ENCODE measurements around the gene KAT6B. TPM values are rescaled to one million over a fixed set of nuclear protein-coding genes. Genes with fewer than 3 reads are reported as not detected.

KAT6B gene
- total and polyA plus RNA-seq, 5 donors: 11.3 to 53.0 (median 46.0) TPM

DNA sequence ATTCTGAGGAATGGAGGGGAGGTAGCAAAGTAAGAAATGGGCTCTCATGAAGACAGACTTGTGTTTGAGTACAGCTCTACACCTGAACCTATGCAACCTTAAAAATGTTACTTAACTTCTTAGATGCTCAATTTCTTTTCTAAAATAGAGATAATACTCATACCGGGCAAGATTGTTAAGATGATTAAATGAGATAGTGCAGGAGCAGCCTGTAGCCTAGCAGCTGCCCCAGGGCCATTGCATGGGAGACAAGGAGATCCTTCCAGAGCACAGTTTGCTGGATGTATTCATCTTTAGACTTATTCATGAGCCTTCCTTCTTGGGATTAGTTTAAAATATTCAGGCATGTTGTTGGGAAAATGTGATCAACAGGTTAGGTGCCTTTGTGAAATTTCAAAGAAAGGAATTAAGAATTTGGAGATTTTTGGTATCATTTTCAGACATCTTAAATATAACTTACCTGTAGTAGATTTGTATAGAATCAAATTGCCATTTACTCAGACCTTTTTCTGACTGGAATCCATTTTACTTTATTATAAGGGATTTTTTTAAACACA, 130.2 kb downstream of the KAT6B start:
- DNase-seq (no peak), ATAC-seq (no peak)
- Histone ChIP-seq H3K27ac (ENCODE audit: low read length) (no peak overlapping the region), H3K9me3 (ENCODE audit: control insufficient read depth, low read length) (no peaks in the 10 kb centered on the region), H3K4me1 (ENCODE audit: control insufficient read depth, insufficient read depth, low read length) (peaks cover 4% of the 10 kb centered on the region), H3K27me3 (ENCODE audit: control insufficient read depth, insufficient read depth) (no peaks in the 10 kb centered on the region), H3K4me3 (ENCODE audit: low read length) (no peak overlapping the region)
- intact Hi-C loops (cut with DNase I): no loop called here
- 91% methylated on average over 1 of the region's 1 CpG for WGBS

DNA sequence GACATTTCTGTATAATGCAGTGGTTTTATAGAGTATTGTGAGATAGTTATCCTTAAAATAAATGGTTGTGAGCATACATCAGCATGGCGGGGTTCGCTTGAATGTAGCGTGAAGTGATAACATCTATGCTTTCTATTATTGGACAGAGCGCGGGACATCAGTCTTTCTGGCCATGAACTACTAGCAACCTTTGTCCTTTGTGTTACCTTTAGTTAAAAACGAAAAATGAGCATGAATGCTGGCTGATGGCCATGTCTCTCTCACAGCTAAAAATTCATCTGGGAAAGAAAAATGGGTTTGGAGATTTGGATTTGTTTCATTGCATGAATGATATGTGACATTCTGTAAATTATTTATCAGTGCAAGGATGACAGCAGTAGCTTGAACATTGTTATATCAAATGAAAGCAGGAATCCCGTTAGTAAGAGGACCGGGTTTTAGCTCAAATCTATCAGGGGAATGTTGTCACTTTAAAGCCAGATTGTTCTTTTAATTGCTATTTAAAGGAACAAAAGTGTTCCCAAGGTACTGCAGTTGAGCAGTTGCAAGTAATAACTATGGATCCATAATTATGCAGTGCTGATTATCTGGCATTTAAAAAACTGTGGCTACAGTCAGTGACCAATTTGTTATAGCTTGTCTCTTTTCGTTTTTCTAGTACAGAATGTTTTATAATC, 131.0 kb downstream of the KAT6B start:
- Histone ChIP-seq H3K27ac (ENCODE audit: low read length) (no peak overlapping the region), H3K4me3 (ENCODE audit: low read length) (no peak overlapping the region), H3K9me3 (ENCODE audit: control insufficient read depth, low read length) (no peaks in the 10 kb centered on the region), H3K27me3 (ENCODE audit: control insufficient read depth, insufficient read depth) (no peaks in the 10 kb centered on the region), H3K4me1 (ENCODE audit: control insufficient read depth, insufficient read depth, low read length) (peaks cover 4% of the 10 kb centered on the region)
- intact Hi-C loops (cut with DNase I): no loop called here
- ATAC-seq: no peak
- 18% methylated on average over 9 of the region's 9 CpGs for WGBS
- no peak for DNase-seq

DNA sequence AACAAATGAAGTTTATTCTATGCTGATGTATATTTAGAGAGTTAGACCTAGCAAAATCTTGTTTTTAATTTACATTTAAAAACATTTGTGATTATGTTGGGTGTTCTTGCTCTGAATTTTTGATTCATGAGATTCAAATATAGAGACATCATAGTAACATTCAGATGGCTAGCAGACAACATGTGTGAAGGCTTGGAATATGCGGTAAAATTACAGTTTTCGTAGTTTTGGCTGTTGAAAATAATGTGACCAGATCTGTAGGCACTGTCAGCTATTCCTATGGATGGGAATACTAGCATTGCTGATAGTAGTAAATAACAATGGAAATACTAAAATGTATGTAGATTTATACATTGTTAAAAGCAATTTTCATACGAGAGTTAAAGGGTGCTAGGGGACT, 131.9 kb downstream of the KAT6B start:
- 98% methylated on average over 3 of the region's 3 CpGs for WGBS
- ATAC-seq: no peak
- Histone ChIP-seq H3K27ac (ENCODE audit: low read length) (no peak overlapping the region), H3K9me3 (ENCODE audit: control insufficient read depth, low read length) (no peaks in the 10 kb centered on the region), H3K4me3 (ENCODE audit: low read length) (no peak overlapping the region), H3K4me1 (ENCODE audit: control insufficient read depth, insufficient read depth, low read length) (peaks cover 4% of the 10 kb centered on the region), H3K27me3 (ENCODE audit: control insufficient read depth, insufficient read depth) (no peaks in the 10 kb centered on the region)
- intact Hi-C loops (cut with DNase I): no loop called here
- no peak for DNase-seq

DNA sequence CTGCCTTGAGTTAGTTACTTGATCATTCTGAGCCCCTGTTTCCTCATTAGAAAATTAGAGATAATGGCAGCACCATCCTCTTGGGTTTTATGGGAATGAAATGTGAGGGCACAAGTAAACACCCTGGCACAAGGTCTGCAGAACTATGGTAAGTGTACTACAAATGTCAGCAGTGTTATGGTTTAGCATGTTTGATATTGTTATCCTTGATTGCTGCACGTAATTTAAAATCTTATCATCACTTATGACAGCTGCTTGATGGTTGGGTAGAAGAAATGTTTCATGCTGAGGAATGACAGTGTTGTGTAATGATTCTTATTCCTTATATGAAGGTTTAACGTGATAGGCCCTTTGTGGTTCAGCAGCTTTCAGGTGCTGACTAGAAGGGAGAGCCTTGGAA, 134.3 kb downstream of the KAT6B start:
- Histone ChIP-seq H3K27me3 (ENCODE audit: control insufficient read depth, insufficient read depth) (no peaks in the 10 kb centered on the region), H3K27ac (ENCODE audit: low read length) (no peak overlapping the region), H3K4me3 (ENCODE audit: low read length) (no peak overlapping the region), H3K9me3 (ENCODE audit: control insufficient read depth, low read length) (no peaks in the 10 kb centered on the region), H3K4me1 (ENCODE audit: control insufficient read depth, insufficient read depth, low read length) (peaks cover 4% of the 10 kb centered on the region)
- intact Hi-C loops (cut with DNase I): no loop called here
- 68% methylated on average over 2 of the region's 2 CpGs for WGBS
- ATAC-seq (no peak), DNase-seq (no peak)

DNA sequence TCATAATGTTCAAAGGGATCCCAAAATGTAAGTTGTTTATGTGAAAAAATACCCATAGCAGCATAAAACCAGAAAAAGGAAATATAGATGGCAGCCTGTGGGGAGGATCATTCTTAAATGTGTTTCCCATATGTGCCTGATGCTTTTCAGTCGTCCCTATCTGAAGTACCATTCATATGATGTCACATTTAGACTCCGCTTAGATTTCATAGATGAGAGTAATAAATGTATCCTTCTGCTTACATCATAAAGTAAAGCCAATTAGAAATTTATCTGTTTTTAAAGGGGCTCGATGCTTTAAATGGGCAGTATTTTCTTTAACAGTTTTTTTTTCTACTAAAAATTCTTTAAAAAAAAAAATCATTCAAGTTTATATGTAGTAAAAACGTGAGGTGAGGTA, 136.1 kb downstream of the KAT6B start:
- no peaks in the 10 kb centered on the region for H3K9me3 ChIP-seq (ENCODE audit: control insufficient read depth, low read length)
- H3K27ac ChIP-seq (ENCODE audit: low read length): no peak overlapping the region
- WGBS: 77% methylated on average over 4 of the region's 4 CpGs
- ATAC-seq (no peak), DNase-seq (no peak)
- no peaks in the 10 kb centered on the region for H3K27me3 ChIP-seq (ENCODE audit: control insufficient read depth, insufficient read depth)
- no peak overlapping the region for H3K4me3 ChIP-seq (ENCODE audit: low read length)
- intact Hi-C loops (cut with DNase I): no loop called here
- peaks cover 2% of the 10 kb centered on the region for H3K4me1 ChIP-seq (ENCODE audit: control insufficient read depth, insufficient read depth, low read length)

DNA sequence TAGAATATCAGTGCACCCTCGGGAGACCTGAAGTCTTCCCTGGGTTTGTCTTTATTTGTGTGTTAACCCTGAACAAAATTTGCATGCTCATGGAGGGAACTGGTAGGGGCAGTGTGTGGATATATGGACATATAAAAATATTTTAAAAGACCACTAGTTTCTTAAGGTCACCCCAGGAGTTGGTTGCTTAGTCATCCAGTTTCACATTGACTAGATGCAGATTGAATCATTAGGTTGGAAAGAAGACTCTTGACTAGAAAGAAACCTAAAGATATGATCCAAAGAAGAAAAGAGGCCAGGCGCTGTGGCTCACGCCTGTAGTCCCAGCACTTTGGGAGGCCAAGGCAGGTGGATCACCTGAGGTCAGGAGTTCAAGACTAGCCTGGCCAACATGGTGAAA, 137.1 kb downstream of the KAT6B start:
- no peak for ATAC-seq

DNA sequence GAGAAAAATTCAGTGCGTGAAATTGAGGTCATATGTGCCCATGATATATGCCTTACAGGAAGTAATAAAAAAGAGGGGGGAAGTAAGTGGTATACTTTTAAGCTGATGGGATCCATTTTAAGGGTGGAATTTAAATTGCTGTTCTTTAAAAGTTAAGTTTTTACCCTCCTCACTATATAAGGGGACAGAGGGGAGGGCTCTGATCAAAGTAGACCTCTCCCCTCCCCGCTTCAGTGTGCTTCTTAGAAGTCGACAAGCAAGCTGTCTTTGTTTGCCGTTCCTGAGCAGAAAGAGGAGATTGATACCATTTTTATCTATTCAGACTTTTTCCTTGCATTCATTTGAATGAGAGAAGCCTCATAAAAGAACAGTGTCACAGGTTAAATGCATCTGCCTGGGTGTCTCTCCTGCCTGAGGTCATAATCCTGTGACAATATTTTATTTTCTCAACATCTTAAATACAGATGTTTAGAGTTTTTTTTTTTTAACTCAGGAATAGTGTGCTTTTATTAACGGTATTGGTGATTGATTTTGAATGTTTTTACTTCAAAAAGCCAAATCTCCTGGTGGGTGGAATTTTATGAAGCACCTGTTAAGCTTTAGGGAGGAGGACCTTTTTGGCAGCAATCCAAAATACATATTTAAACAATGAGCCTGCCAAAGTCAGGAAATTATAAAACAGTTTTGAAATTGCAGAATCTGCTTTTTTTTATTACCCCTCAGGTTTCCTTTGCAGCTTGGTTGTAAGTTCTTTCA, 141.7 kb downstream of the KAT6B start:
- Histone ChIP-seq H3K4me3 (ENCODE audit: low read length) (no peak overlapping the region), H3K4me1 (ENCODE audit: control insufficient read depth, insufficient read depth, low read length) (no peaks in the 10 kb centered on the region), H3K9me3 (ENCODE audit: control insufficient read depth, low read length) (no peaks in the 10 kb centered on the region), H3K27ac (ENCODE audit: low read length) (no peak overlapping the region), H3K27me3 (ENCODE audit: control insufficient read depth, insufficient read depth) (no peaks in the 10 kb centered on the region)
- WGBS: 53% methylated on average over 5 of the region's 5 CpGs
- DNase-seq (no peak), ATAC-seq (no peak)
- intact Hi-C loops (cut with DNase I): no loop called here

More for the DNA sequence above, 137.1 kb downstream of the KAT6B start:
- intact Hi-C loops (cut with DNase I): no loop called here
- no peak for DNase-seq
- Histone ChIP-seq H3K27me3 (ENCODE audit: control insufficient read depth, insufficient read depth) (no peaks in the 10 kb centered on the region), H3K27ac (ENCODE audit: low read length) (no peak overlapping the region), H3K9me3 (ENCODE audit: control insufficient read depth, low read length) (no peaks in the 10 kb centered on the region), H3K4me3 (ENCODE audit: low read length) (no peak overlapping the region), H3K4me1 (ENCODE audit: control insufficient read depth, insufficient read depth, low read length) (peaks cover 2% of the 10 kb centered on the region)
- 88% methylated on average over 3 of the region's 3 CpGs for WGBS

DNA sequence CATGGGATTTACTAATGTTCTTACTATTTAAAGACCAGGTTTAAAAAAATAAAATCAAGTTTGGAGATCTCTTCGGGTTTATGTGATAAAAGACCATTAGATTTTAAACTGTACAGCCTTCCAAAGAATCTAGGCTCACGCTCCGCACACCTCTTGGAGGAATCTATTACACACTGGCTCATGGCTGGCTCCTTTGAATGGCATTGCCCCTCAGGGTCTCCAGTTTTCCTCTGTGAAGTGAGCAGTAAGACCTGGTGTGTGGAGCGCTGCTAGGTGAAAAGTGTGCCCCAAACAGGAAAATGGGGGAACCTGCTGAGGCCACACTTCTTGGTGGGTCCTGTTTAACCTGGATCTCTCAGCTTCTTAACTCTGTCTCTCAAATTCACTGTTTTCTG, 142.3 kb downstream of the KAT6B start:
- ATAC-seq (no peak), DNase-seq (no peak)
- no peak overlapping the region for H3K27ac ChIP-seq (ENCODE audit: low read length)
- intact Hi-C loops (cut with DNase I): no loop called here
- no peaks in the 10 kb centered on the region for H3K27me3 ChIP-seq (ENCODE audit: control insufficient read depth, insufficient read depth)
- H3K4me1 ChIP-seq (ENCODE audit: control insufficient read depth, insufficient read depth, low read length): peaks cover 1% of the 10 kb centered on the region
- no peak overlapping the region for H3K4me3 ChIP-seq (ENCODE audit: low read length)
- no peaks in the 10 kb centered on the region for H3K9me3 ChIP-seq (ENCODE audit: control insufficient read depth, low read length)
- WGBS: 83% methylated on average over 4 of the region's 4 CpGs

DNA sequence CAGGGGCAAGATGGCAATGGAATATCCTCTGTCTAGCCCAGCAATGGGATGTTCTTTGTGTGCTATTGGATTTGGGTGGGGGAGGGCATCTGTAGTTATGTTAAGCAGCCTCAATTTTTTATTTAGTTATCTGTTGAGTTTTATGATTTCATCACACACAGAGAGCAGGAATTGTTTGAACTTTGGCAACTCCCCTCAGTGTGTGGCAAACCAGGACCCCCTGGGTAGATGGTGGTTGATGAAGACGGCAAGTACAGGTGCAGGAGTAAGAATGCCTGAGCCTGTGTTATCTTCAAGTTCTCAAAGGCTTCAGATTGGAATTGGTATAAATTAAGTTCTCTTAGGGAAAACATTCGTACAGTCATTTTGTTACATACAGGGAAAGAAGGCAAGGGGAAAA, 142.7 kb downstream of the KAT6B start:
- Histone ChIP-seq H3K4me1 (ENCODE audit: control insufficient read depth, insufficient read depth, low read length) (peaks cover 1% of the 10 kb centered on the region), H3K27ac (ENCODE audit: low read length) (no peak overlapping the region)
- no peak for DNase-seq

DNA sequence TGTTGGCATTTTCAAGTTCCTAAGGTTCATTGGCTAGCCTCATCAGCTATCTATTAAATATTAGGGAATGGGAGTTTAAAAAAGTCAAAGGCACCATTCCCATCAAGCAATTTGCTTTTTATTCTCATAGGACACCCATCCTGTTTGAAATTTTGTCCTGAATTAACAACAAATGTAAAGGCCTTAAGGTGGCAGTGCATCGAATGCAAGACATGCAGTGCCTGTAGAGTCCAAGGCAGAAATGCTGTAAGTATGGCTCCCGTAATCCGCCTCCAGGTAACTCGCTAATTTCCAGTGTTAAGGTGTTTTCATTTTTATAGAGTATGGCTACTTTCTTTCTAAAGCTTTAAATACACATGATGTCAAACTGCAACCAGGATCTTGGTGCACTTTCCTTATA, 143.1 kb downstream of the KAT6B start:
- DNase-seq (no peak), ATAC-seq (no peak)
- WGBS: 97% methylated on average over 4 of the region's 4 CpGs
- Histone ChIP-seq H3K9me3 (ENCODE audit: control insufficient read depth, low read length) (no peaks in the 10 kb centered on the region), H3K27me3 (ENCODE audit: control insufficient read depth, insufficient read depth) (no peaks in the 10 kb centered on the region), H3K27ac (ENCODE audit: low read length) (no peak overlapping the region), H3K4me1 (ENCODE audit: control insufficient read depth, insufficient read depth, low read length) (peaks cover 3% of the 10 kb centered on the region), H3K4me3 (ENCODE audit: low read length) (no peak overlapping the region)
- intact Hi-C loops (cut with DNase I): no loop called here

More for the DNA sequence above, 142.7 kb downstream of the KAT6B start:
- no peak overlapping the region for H3K4me3 ChIP-seq (ENCODE audit: low read length)
- no peak for ATAC-seq
- WGBS: 96% methylated on average over 2 of the region's 2 CpGs
- no peaks in the 10 kb centered on the region for H3K9me3 ChIP-seq (ENCODE audit: control insufficient read depth, low read length)
- intact Hi-C loops (cut with DNase I): no loop called here
- no peaks in the 10 kb centered on the region for H3K27me3 ChIP-seq (ENCODE audit: control insufficient read depth, insufficient read depth)

DNA sequence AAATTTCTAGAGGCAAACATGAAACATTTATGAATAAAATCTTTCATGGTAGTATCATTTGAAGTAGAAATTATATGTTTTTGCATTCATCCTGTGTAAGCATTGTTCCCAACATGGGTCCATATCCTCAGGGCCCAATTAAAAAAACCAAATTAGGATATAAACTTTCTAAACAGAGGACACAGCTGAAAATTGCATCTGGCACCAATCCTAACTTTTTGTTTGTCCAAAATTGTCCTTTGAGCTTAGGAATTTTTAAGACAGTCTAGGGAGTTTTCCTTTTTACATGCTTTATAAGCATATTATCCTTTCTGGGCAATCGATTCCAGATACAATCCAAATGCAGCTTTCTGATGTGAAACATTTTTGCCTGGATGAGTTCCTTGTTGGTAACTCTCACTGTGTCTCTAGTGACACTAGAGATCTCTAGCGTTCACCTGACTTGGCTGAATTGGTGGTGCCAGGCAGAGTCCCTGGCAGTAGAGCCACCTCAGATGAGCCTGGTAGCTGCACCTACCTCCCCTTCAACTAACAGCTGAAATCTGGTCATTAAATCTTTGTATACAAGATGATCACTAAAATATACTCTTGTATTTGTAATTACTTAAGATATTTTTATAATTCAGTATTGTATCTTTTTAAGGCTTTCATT, 147.5 kb downstream of the KAT6B start:
- no peak overlapping the region for H3K27ac ChIP-seq (ENCODE audit: low read length)
- intact Hi-C loops (cut with DNase I): no loop called here
- 53% methylated on average over 2 of the region's 2 CpGs for WGBS
- H3K4me3 ChIP-seq (ENCODE audit: low read length): no peak overlapping the region
- H3K27me3 ChIP-seq (ENCODE audit: control insufficient read depth, insufficient read depth): no peaks in the 10 kb centered on the region
- H3K4me1 ChIP-seq (ENCODE audit: control insufficient read depth, insufficient read depth, low read length): peaks cover 3% of the 10 kb centered on the region
- ATAC-seq (no peak), DNase-seq (no peak)
- H3K9me3 ChIP-seq (ENCODE audit: control insufficient read depth, low read length): no peaks in the 10 kb centered on the region

All from right cardiac atrium (tissue), 5 donors.